ENCODE results near the gene ZNF318. TPM values are rescaled to one million over a fixed set of nuclear protein-coding genes. Genes with fewer than 3 reads are reported as not detected.

The ZNF318 gene
- polyA plus RNA-seq, 1 donor (not counting 4 experiments of a cell fraction or from before 2014, with no cell fraction given) = 14.6 TPM

DNA sequence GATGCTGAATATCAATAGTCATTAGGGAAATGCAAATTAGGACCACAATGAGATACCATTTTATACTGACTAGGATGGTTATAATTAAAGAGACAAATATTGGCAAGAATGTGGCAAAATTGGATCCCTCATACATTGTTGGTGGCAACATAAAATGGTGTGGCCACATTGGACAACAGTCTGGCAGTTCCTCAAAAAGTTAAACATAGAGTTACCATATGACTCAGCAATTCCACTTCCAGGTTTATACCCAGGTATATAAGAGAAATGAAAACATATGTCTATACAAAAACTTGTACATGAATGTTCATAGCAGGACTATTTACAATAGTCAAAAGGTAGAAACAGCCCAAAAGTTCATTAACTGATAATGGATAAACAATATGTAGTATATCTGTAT, 58.8 kb downstream of the ZNF318 start:
- H3K9ac ChIP-seq (ENCODE audit: control insufficient read depth, extremely low read depth, insufficient read depth, low read length) = no peak overlapping the region
- H3K9me1 ChIP-seq (ENCODE audit: control insufficient read depth, extremely low read depth, insufficient read depth, low read length) = no peaks in the 10 kb centered on the region
- H3K4me2 ChIP-seq (ENCODE audit: control insufficient read depth, extremely low read depth, insufficient read depth, low read depth, low read length) = no peak overlapping the region
- peaks cover 7% of the 10 kb centered on the region for H3K4me1 ChIP-seq (ENCODE audit: control insufficient read depth, extremely low read depth, insufficient read depth, low read length)
- dilution Hi-C loops (cut with MboI; ENCODE audit: extremely low pct_ligation_motif_present, low sequenced_read_pairs) = no loop called here
- H3K9me3 ChIP-seq (ENCODE audit: control insufficient read depth, low read depth, low read length) = no peaks in the 10 kb centered on the region
- H2AFZ ChIP-seq (ENCODE audit: control insufficient read depth, low read length) = no peak overlapping the region
- no peak for TF ChIP-seq EZH2 (IDR thresholded peaks at IDR 0.05; ENCODE audit: low read length)
- TF ChIP-seq, protein P1, sequence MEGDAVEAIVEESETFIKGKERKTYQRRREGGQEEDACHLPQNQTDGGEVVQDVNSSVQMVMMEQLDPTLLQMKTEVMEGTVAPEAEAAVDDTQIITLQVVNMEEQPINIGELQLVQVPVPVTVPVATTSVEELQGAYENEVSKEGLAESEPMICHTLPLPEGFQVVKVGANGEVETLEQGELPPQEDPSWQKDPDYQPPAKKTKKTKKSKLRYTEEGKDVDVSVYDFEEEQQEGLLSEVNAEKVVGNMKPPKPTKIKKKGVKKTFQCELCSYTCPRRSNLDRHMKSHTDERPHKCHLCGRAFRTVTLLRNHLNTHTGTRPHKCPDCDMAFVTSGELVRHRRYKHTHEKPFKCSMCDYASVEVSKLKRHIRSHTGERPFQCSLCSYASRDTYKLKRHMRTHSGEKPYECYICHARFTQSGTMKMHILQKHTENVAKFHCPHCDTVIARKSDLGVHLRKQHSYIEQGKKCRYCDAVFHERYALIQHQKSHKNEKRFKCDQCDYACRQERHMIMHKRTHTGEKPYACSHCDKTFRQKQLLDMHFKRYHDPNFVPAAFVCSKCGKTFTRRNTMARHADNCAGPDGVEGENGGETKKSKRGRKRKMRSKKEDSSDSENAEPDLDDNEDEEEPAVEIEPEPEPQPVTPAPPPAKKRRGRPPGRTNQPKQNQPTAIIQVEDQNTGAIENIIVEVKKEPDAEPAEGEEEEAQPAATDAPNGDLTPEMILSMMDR (optimal IDR thresholded peaks at IDR 0.05 in 1 of 3, IDR thresholded peaks at IDR 0.05 in 1 of 3, conservative IDR thresholded peaks at IDR 0.05 in 1 of 3; ENCODE audit: extremely low read depth in 1 of 3, insufficient read depth in 2 of 3, low read length in 3 of 3) = no peak
- no peaks in the 10 kb centered on the region for H3K27me3 ChIP-seq (ENCODE audit: control insufficient read depth, extremely low read depth, insufficient read depth, low read length)
- no peaks in the 10 kb centered on the region for H3K79me2 ChIP-seq (ENCODE audit: control insufficient read depth, insufficient read depth, low read length)
- FAIRE-seq = no peak
- no peaks in the 10 kb centered on the region for H4K20me1 ChIP-seq (ENCODE audit: control insufficient read depth, extremely low read depth, insufficient read depth, low read length)
- DNase-seq (ENCODE audit: low read depth, low spot score) = no peak
- no peaks in the 10 kb centered on the region for H3K36me3 ChIP-seq (ENCODE audit: control insufficient read depth in 2 of 2, extremely low read depth in 1 of 2, insufficient read depth in 2 of 2, low read length in 2 of 2)
- no peak overlapping the region for H3K27ac ChIP-seq (ENCODE audit: control insufficient read depth, insufficient read depth, low read length)
- no peak overlapping the region for H3K4me3 ChIP-seq (ENCODE audit: control insufficient read depth in 2 of 3, extremely low read depth in 1 of 3, insufficient read depth in 2 of 3, low read depth in 1 of 3, low read length in 3 of 3)

DNA sequence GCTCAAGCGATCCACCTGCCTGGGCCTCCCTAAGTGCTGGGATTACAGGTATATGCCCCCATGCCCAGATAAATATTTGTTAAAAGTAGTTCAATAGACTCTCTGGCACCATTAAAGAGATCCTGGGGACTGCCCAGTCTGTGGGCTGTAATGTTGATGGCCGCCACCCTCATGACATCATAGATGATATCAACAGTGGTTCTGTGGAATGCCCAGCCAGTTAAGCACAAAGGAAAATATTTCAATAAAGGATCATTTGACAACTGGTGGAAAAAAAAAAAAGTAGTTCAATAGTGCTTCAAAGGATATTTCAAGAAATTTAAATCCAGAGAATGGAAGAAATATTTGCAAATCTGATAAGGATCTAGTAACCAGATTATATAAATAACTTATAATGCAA, 59.3 kb downstream of the ZNF318 start:
- H4K20me1 ChIP-seq (ENCODE audit: control insufficient read depth, extremely low read depth, insufficient read depth, low read length) = no peaks in the 10 kb centered on the region
- no peaks in the 10 kb centered on the region for H3K27me3 ChIP-seq (ENCODE audit: control insufficient read depth, extremely low read depth, insufficient read depth, low read length)
- H3K9me3 ChIP-seq (ENCODE audit: control insufficient read depth, low read depth, low read length) = no peaks in the 10 kb centered on the region
- H3K27ac ChIP-seq (ENCODE audit: control insufficient read depth, insufficient read depth, low read length) = no peak overlapping the region
- no peak overlapping the region for H3K9ac ChIP-seq (ENCODE audit: control insufficient read depth, extremely low read depth, insufficient read depth, low read length)
- no peak overlapping the region for H3K4me3 ChIP-seq (ENCODE audit: control insufficient read depth in 2 of 3, extremely low read depth in 1 of 3, insufficient read depth in 2 of 3, low read depth in 1 of 3, low read length in 3 of 3)
- dilution Hi-C loops (cut with MboI; ENCODE audit: extremely low pct_ligation_motif_present, low sequenced_read_pairs) = no loop called here
- peaks cover 7% of the 10 kb centered on the region for H3K4me1 ChIP-seq (ENCODE audit: control insufficient read depth, extremely low read depth, insufficient read depth, low read length)
- no peak for FAIRE-seq
- H2AFZ ChIP-seq (ENCODE audit: control insufficient read depth, low read length) = no peak overlapping the region
- TF ChIP-seq, protein P1 (optimal IDR thresholded peaks at IDR 0.05 in 1 of 3, IDR thresholded peaks at IDR 0.05 in 1 of 3, conservative IDR thresholded peaks at IDR 0.05 in 1 of 3; ENCODE audit: extremely low read depth in 1 of 3, insufficient read depth in 2 of 3, low read length in 3 of 3) = no peak
- no peak for TF ChIP-seq EZH2 (IDR thresholded peaks at IDR 0.05; ENCODE audit: low read length)
- no peaks in the 10 kb centered on the region for H3K79me2 ChIP-seq (ENCODE audit: control insufficient read depth, insufficient read depth, low read length)
- H3K36me3 ChIP-seq (ENCODE audit: control insufficient read depth in 2 of 2, extremely low read depth in 1 of 2, insufficient read depth in 2 of 2, low read length in 2 of 2) = no peaks in the 10 kb centered on the region
- no peak for DNase-seq (ENCODE audit: low read depth, low spot score)
- no peak overlapping the region for H3K4me2 ChIP-seq (ENCODE audit: control insufficient read depth, extremely low read depth, insufficient read depth, low read depth, low read length)
- no peaks in the 10 kb centered on the region for H3K9me1 ChIP-seq (ENCODE audit: control insufficient read depth, extremely low read depth, insufficient read depth, low read length)

All from keratinocyte (primary cell).